MCF 10A (cell line): Measurements from ENCODE around the gene CDC20B. TPM values are rescaled to one million over a fixed set of nuclear protein-coding genes. Genes with fewer than 3 reads are reported as not detected.
"Not testable (repeated sequence)": the region's sequence is repeated elsewhere in the genome, so short reads cannot be mapped to it uniquely, and the experiment has no call there.

Source experiments
- BruUV-seq: library from RNA; stranded (reverse); fragments of 400-500 nt; replicated peaks from 2 replicates; lab custom pipeline; 2021; lab: Mats Ljungman, UMichigan
- CTCF ChIA-PET: fragments of 300-600 bp; sonication (Branson Sonifier 250); formaldehyde crosslinking; extraction: SDS; loops from one replicate; lab custom pipeline; 2021; ENCODE audit warnings: antibody characterized with exemption, inconsistent platforms; lab: Yijun Ruan, JAX
- POLR2A ChIA-PET: fragments of 300-600, 350-650 bp; sonication (Branson Sonifier 250); formaldehyde crosslinking; extraction: SDS; loops from one replicate; lab custom pipeline; 2020; ENCODE audit warnings: antibody characterized with exemption, inconsistent platforms; lab: Yijun Ruan, JAX
- DNase-seq: peaks from one replicate; pipeline ENCODE4 v3.0.0-alpha.2; 2018; ENCODE audit not compliant: unreplicated experiment
- H3K27ac Mint-ChIP-seq: one replicate; pipeline ENCODE4 v1.8.0; 2022; ENCODE audit warnings: mild to moderate bottlenecking, low read depth, mixed read lengths; ENCODE audit not compliant: unreplicated experiment
- H3K27me3 Mint-ChIP-seq: one replicate; pipeline ENCODE4 v1.8.0; 2022; ENCODE audit warnings: mixed read lengths; ENCODE audit not compliant: insufficient read depth, unreplicated experiment
- H3K36me3 Mint-ChIP-seq: one replicate; pipeline ENCODE4 v1.8.0; 2022; ENCODE audit warnings: mild to moderate bottlenecking, moderate library complexity, mixed read lengths; ENCODE audit not compliant: insufficient read depth, unreplicated experiment
- H3K4me1 Mint-ChIP-seq: one replicate; pipeline ENCODE4 v1.8.0; 2022; ENCODE audit warnings: mixed read lengths; ENCODE audit not compliant: insufficient read depth, unreplicated experiment
- H3K4me3 Mint-ChIP-seq: one replicate; pipeline ENCODE4 v1.8.0; 2022; ENCODE audit warnings: mild to moderate bottlenecking, moderate library complexity, mixed read lengths; ENCODE audit not compliant: unreplicated experiment
- H3K9me3 Mint-ChIP-seq: one replicate; pipeline ENCODE4 v1.8.0; 2022; ENCODE audit warnings: mixed read lengths; ENCODE audit not compliant: unreplicated experiment
- CTCF ChIP-seq: fragments of 200-600 bp; IDR thresholded peaks from one replicate; pipeline ENCODE4 v1.8.0; 2022; ENCODE audit warnings: antibody characterized with exemption, mild to moderate bottlenecking; ENCODE audit not compliant: unreplicated experiment
- intact Hi-C: fragments of 100-400 bp; cut with micrococcal nuclease; formaldehyde crosslinking; loops from 2 replicates; pipeline ENCODE4 v1.14.1; 2022
- total RNA-seq: library from RNA; stranded (reverse); gene quantifications from 2 replicates; pipeline ENCODE4 v1.2.3, GENCODE V29; 2022

CDC20B gene
- total RNA-seq, 1 experiment from 2014 or later: not detected

GRCh38 chr5:55096861-55097260 lies 76.1 kb downstream of the CDC20B start:
- H3K27ac Mint-ChIP-seq: no peak overlapping the region
- H3K4me3 Mint-ChIP-seq: no peak overlapping the region

GRCh38 chr5:55096182-55096581 lies 76.8 kb downstream of the CDC20B start:
- POLR2A ChIA-PET: no interaction called here
- Mint-ChIP-seq H3K4me1 (no peaks in the 10 kb centered on the region), H3K9me3 (no peaks in the 10 kb centered on the region), H3K36me3 (no peaks in the 10 kb centered on the region), H3K4me3 (no peak overlapping the region), H3K27me3 (peaks cover 51% of the 10 kb centered on the region), H3K27ac (no peak overlapping the region)
- intact Hi-C loops: no loop called here
- CTCF ChIA-PET: no interaction called here
- DNase-seq: no peak
- BruUV-seq: no TSS peak
- TF ChIP-seq CTCF: no peak

More at GRCh38 chr5:55096861-55097260, 76.1 kb downstream of the CDC20B start:
- BruUV-seq: no TSS peak
- H3K9me3 Mint-ChIP-seq: no peaks in the 10 kb centered on the region
- DNase-seq: no peak
- TF ChIP-seq CTCF: no peak
- ChIA-PET CTCF (interaction anchor here (0.7 kb wide), 1 partner anchor 60 kb away, joined by 3 read pairs; no protein-coding TSS in a partner anchor), POLR2A (no interaction called here)
- no peaks in the 10 kb centered on the region for H3K4me1 Mint-ChIP-seq
- H3K27me3 Mint-ChIP-seq: peaks cover 51% of the 10 kb centered on the region
- H3K36me3 Mint-ChIP-seq: no peaks in the 10 kb centered on the region
- intact Hi-C loops: no loop called here

GRCh38 chr5:55091011-55091410 lies 82.0 kb downstream of the CDC20B start:
- BruUV-seq, H3K9me3 Mint-ChIP-seq, H3K36me3 Mint-ChIP-seq, H3K4me1 Mint-ChIP-seq, DNase-seq, H3K4me3 Mint-ChIP-seq, POLR2A ChIA-PET, H3K27ac Mint-ChIP-seq, intact Hi-C loops: not testable (repeated sequence)
- H3K27me3 Mint-ChIP-seq: peaks cover 37% of the 10 kb centered on the region
- CTCF ChIA-PET: interaction anchor here (1.4 kb wide), 1 partner anchor 17 kb away, joined by 3 read pairs; no protein-coding TSS in a partner anchor

GRCh38 chr5:55089301-55089700 lies 83.7 kb downstream of the CDC20B start:
- CTCF ChIA-PET, intact Hi-C loops, H3K4me3 Mint-ChIP-seq, H3K9me3 Mint-ChIP-seq, POLR2A ChIA-PET, H3K27ac Mint-ChIP-seq, BruUV-seq, H3K36me3 Mint-ChIP-seq, H3K4me1 Mint-ChIP-seq, DNase-seq: not testable (repeated sequence)
- H3K27me3 Mint-ChIP-seq: peaks cover 31% of the 10 kb centered on the region

GRCh38 chr5:55081541-55081940 lies 91.4 kb downstream of the CDC20B start:
- TF ChIP-seq CTCF: no peak

More at GRCh38 chr5:55081541-55081940, 91.4 kb downstream of the CDC20B start:
- Mint-ChIP-seq H3K27ac (no peak overlapping the region), H3K36me3 (no peaks in the 10 kb centered on the region), H3K4me1 (no peaks in the 10 kb centered on the region), H3K9me3 (peaks cover 16% of the 10 kb centered on the region), H3K4me3 (no peak overlapping the region), H3K27me3 (peaks cover 34% of the 10 kb centered on the region)
- POLR2A ChIA-PET: no interaction called here
- CTCF ChIA-PET: no interaction called here
- no peak for DNase-seq
- intact Hi-C loops: no loop called here
- BruUV-seq: no TSS peak
